Right cardiac atrium (tissue), 5 donors: ENCODE data around the gene RABEP1. TPM values are rescaled to one million over a fixed set of nuclear protein-coding genes. Genes with fewer than 3 reads are reported as not detected.
"Not testable (repeated sequence)": the region's sequence is repeated elsewhere in the genome, so short reads cannot be mapped to it uniquely, and the experiment has no call there.

Source experiments
- ATAC-seq, 2 donors: fragments of 200-7000 bp; cut with Tn5 transposase; one replicate each; pipeline versions ENCODE4 v1.8.0 to v1.9.1; 2020; ENCODE audit warnings: moderate library complexity in 2 of 2, mild to moderate bottlenecking in 1 of 2
- DNase-seq, 3 donors: peaks; one replicate each; pipeline ENCODE4 v3.0.0-alpha.2; 2020
- H3K27ac ChIP-seq: one replicate; pipeline ENCODE4 v1.5.1; 2013; ENCODE audit warnings: mild to moderate bottlenecking, low read length, control low read depth, moderate library complexity
- H3K27me3 ChIP-seq: one replicate; pipeline ENCODE4 v1.6.1; 2013; ENCODE audit not compliant: control insufficient read depth, insufficient read depth
- H3K4me1 ChIP-seq: one replicate; pipeline ENCODE4 v1.6.1; 2013; ENCODE audit warnings: low read length; ENCODE audit not compliant: control insufficient read depth, insufficient read depth
- H3K4me3 ChIP-seq: one replicate; pipeline ENCODE4 v1.5.1; 2013; ENCODE audit warnings: low read length, control low read depth
- H3K9me3 ChIP-seq: one replicate; pipeline ENCODE4 v1.6.1; 2013; ENCODE audit warnings: low read length; ENCODE audit not compliant: control insufficient read depth
- WGBS: extraction: QIAGEN DNeasy Blood & Tissue Kit; methylation state at CpG from one replicate; pipeline ENCODE4 v1.1.7; 2013; 5-methylcytosine and 5-hydroxymethylcytosine counted together
- intact Hi-C, 4 donors: fragments of 100-400 bp; cut with DNase I; formaldehyde crosslinking; loops; one replicate each; pipeline versions ENCODE4 v1.11.0 to v1.14.0; 2022 to 2023
- polyA plus RNA-seq: library from polyadenylated mRNA; stranded (reverse); fragments of 200-250 nt; gene quantifications from one replicate; pipeline ENCODE4 v1.2.3, GENCODE V29; 2013
- total RNA-seq, 4 donors: library from RNA; stranded (reverse); fragmentation: NEBNext Ultra II Directional; extraction: Animal tissue kit (Norgen Biotek cat#: 25700); gene quantifications; one replicate each; pipeline ENCODE4 v1.2.1, GENCODE V29; 2021
- donor health status: healthy with polysubstance abuse.
- donor health status: DM: no; HTN: yes; CAD: no.
- donor health status: DM: no; HTN: no; CAD: no.
- donor health status: DM: no; HTN: yes; CAD: no; lungs with severe emphysema.
- donor health status: DM: yes; HTN: yes; CAD: no.

RABEP1 gene
- total and polyA plus RNA-seq, 5 donors = 18.6 to 53.2 (median 46.8) TPM

DNA sequence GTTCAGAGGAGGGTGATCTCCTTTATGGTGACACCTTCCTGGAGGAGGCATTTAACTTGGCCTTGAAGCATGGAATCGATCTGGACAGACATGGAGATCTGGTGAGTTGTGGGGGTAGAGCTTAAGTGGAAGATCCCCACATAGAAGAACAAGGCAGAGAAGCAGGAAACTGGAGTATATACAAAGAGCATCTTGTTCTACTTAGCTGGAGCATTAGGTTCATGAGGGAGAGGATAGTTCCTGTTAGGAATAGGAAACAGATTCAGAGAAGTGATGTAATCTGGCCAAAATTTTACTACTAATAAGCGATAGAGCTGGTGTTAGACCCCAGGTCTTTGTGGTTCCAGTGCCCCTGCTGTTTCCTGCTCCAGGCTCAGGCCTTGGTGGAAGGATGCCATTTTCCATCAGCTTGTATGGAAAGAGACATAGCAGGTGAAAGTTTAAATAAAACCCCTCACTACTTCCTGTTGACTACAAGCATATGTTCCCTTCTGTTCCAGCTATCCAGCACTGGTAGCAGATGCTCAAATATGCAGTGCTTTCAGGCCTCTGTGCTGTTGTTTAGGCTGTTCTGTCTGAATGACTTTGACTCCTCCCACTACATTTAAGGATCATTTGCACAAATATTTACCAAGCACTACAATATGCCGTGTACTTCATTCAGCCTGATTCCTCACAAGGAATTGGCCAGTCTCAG, 147.3 kb downstream of the RABEP1 start:
- no peak for DNase-seq
- Histone ChIP-seq H3K27me3 (no peaks in the 10 kb centered on the region), H3K4me1 (no peaks in the 10 kb centered on the region), H3K9me3 (no peaks in the 10 kb centered on the region), H3K27ac (no peak overlapping the region), H3K4me3 (no peak overlapping the region)
- intact Hi-C loops = no loop called here
- 92% methylated on average over 3 of the region's 3 CpGs for whole genome bisulfite sequencing
- ATAC-seq = no peak

DNA sequence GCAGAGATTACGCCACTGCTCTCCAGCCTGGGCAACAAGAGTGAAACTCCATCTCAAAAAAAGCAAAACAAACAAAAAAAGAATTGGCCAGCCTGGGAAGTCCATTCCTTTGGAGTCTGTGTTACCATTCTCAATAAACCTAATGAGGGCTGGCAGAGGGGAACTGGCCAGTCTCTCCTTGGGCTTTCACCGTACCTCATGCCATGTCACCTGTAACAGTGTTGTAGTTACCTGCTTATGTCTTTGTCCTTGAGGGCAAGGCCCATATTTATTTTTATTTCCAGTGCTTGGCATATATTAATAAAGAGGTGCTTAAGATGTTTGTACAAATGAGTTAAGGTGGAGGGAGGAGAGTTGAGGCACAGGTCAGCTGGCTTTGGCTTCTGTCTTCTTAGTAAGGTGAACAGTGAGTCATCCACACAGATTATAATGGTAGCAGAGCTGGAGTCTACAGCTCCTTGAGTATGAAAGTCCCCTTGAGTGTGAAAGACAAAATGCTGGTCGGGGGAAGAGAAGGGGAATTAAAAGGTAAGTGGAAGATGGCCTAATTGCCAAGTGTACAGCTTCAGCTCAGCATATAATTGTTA, 148.4 kb downstream of the RABEP1 start:
- WGBS = 96% methylated on average over 3 of the region's 3 CpGs
- no peaks in the 10 kb centered on the region for H3K27me3 ChIP-seq

DNA sequence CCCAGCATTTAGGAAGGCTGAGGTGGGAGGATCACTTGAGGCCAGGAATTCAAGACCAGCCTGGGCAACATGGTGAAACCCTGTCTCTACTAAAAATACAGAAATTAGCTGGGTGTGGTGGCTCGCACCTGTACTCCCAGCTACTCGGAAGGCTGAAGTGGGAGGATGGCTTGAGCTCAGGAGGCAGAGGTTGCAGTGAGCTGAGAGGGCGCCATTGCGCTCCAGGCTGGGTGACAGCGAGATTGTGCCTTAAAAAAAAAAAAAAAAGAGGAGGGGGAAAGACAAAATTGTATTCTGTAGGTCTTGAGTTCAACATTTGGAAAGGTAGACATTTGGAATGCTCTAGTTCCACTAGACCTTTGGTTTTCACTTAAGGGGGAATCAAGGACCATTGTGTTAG, 149.2 kb downstream of the RABEP1 start:
- H3K27ac ChIP-seq, DNase-seq, H3K4me3 ChIP-seq, H3K4me1 ChIP-seq, H3K27me3 ChIP-seq, H3K9me3 ChIP-seq, ATAC-seq: not testable (repeated sequence)
- 72% methylated on average over 5 of the region's 5 CpGs for WGBS
- intact Hi-C loops = loop anchor here in 1 of 4 donors (10.0 kb wide), 1 partner anchor 176 kb away; no protein-coding TSS in a partner anchor

More for the DNA sequence above, 148.4 kb downstream of the RABEP1 start:
- no peak overlapping the region for H3K4me3 ChIP-seq
- intact Hi-C loops = loop anchor here in 1 of 4 donors (10.0 kb wide), 1 partner anchor 176 kb away; no protein-coding TSS in a partner anchor
- H3K27ac ChIP-seq = no peak overlapping the region
- DNase-seq (no peak), ATAC-seq (no peak)
- H3K9me3 ChIP-seq = no peaks in the 10 kb centered on the region
- H3K4me1 ChIP-seq = no peaks in the 10 kb centered on the region

DNA sequence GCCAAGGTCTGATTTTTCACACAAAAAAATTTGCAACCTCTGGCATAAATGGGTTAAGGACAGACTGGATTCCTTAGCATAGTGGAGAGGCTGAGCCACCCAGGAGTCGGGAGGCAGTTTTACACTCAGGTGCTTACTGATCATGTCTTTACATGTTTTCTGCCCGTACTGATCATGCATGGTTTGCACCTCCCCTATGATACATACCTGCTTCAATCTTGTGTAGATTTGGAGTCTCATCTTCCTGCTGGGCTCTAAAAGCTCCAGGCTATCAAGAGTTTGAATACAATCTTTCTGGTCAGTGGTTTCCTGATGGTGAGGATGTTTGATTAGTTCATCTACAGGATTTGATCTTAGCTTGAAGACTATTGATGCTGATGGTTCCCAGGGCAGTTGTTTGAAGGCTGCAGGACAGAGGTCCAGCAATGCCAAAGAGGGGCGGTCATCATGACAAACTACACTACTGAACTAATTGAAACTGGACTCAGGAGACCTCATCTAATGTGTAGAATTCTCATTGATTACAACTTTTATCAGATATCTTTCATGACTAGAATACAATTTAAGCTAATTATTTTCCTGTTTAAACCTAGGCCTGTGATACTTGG, 150.0 kb downstream of the RABEP1 start:
- ATAC-seq = no peak
- intact Hi-C loops = loop anchor here in 1 of 4 donors (10.0 kb wide), 1 partner anchor 177 kb away; no protein-coding TSS in a partner anchor

DNA sequence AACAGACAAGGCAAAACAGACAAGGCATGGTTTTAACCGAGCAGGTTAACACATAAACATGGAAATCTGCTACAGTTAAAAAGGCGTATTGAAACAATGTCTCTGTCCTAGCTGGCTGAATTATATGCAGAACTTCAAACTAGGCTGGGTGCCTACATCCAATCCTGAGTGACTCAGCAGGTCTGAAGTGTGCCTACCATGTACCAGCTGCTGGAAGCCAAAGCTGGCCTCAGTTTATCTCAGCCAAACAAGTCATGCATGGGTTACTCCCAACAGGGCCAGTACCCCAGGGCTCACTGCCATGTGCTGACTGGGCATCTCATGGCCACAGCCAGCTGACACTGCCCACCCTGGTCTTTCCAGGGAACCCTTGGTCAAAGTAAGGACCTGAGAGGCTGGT, 152.9 kb downstream of the RABEP1 start:
- 88% methylated on average over 2 of the region's 2 CpGs for WGBS
- ATAC-seq = no peak
- Histone ChIP-seq H3K27me3 (no peaks in the 10 kb centered on the region), H3K4me1 (no peaks in the 10 kb centered on the region), H3K27ac (no peak overlapping the region), H3K4me3 (no peak overlapping the region), H3K9me3 (no peaks in the 10 kb centered on the region)
- intact Hi-C loops = loop anchor here in 1 of 4 donors (10.0 kb wide), 1 partner anchor 180 kb away; no protein-coding TSS in a partner anchor
- no peak for DNase-seq

More for the DNA sequence above, 150.0 kb downstream of the RABEP1 start:
- DNase-seq = no peak
- no peaks in the 10 kb centered on the region for H3K27me3 ChIP-seq
- 77% methylated on average over 3 of the region's 3 CpGs for WGBS
- H3K4me1 ChIP-seq = no peaks in the 10 kb centered on the region
- H3K4me3 ChIP-seq = no peak overlapping the region
- no peaks in the 10 kb centered on the region for H3K9me3 ChIP-seq
- no peak overlapping the region for H3K27ac ChIP-seq

Other genes with a start within 250 kb of the RABEP1 start
- not detected for gene SLC52A1, start 246.9 kb upstream of the RABEP1 start, total RNA-seq
- not detected for gene SLC52A1, start 246.9 kb upstream of the RABEP1 start, polyA plus RNA-seq
- 10 to 100 TPM; 11.7 to 14.2 (median 12.0) TPM for gene ZFP3, start 203.8 kb upstream of the RABEP1 start, total RNA-seq
- gene ZFP3, start 203.8 kb upstream of the RABEP1 start, polyA plus RNA-seq = 5.4 TPM
- 1 to 10 TPM; 4.0 to 7.4 (median 5.6) TPM for gene ZNF232, start 170.4 kb upstream of the RABEP1 start, total RNA-seq
- 3.1 TPM for gene ZNF232, start 170.4 kb upstream of the RABEP1 start, polyA plus RNA-seq
- gene USP6, start 166.3 kb upstream of the RABEP1 start, total RNA-seq = under 1 TPM in 3 of 4 donors, not detected in 1; 0.06 to 0.20 (median 0.09) TPM
- under 0.01 TPM for gene USP6, start 166.3 kb upstream of the RABEP1 start, polyA plus RNA-seq
- gene ZNF594, start 90.4 kb upstream of the RABEP1 start, total RNA-seq = 1 to 10 TPM; 6.8 to 8.2 (median 7.8) TPM
- 2.4 TPM for gene ZNF594, start 90.4 kb upstream of the RABEP1 start, polyA plus RNA-seq
- 1 to 10 TPM; 1.9 to 3.7 (median 2.8) TPM for gene SCIMP, start 47.4 kb upstream of the RABEP1 start, total RNA-seq
- 0.38 TPM for gene SCIMP, start 47.4 kb upstream of the RABEP1 start, polyA plus RNA-seq
- gene NUP88, start 137.4 kb downstream of the RABEP1 start, total RNA-seq = 10 to 100 TPM; 28.5 to 42.1 (median 33.8) TPM
- 38.5 TPM for gene NUP88, start 137.4 kb downstream of the RABEP1 start, polyA plus RNA-seq
- 10 to 100 TPM; 28.3 to 31.4 (median 28.7) TPM for gene RPAIN, start 137.9 kb downstream of the RABEP1 start, total RNA-seq
- gene RPAIN, start 137.9 kb downstream of the RABEP1 start, polyA plus RNA-seq = 46.7 TPM
- 100 to 1,000 TPM in 1 of 4 donors, 10 to 100 TPM in 3; 86.7 to 101 (median 93.8) TPM for gene C1QBP, start 156.9 kb downstream of the RABEP1 start, total RNA-seq
- gene C1QBP, start 156.9 kb downstream of the RABEP1 start, polyA plus RNA-seq = 143 TPM
- gene DHX33, start 186.7 kb downstream of the RABEP1 start, total RNA-seq = 1 to 10 TPM; 5.1 to 8.5 (median 6.1) TPM
- gene DHX33, start 186.7 kb downstream of the RABEP1 start, polyA plus RNA-seq = 2.7 TPM
- 10 to 100 TPM; 26.0 to 38.3 (median 34.9) TPM for gene DERL2, start 203.9 kb downstream of the RABEP1 start, total RNA-seq
- gene DERL2, start 203.9 kb downstream of the RABEP1 start, polyA plus RNA-seq = 43.0 TPM
- gene MIS12, start 204.3 kb downstream of the RABEP1 start, total RNA-seq = 10 to 100 TPM in 3 of 4 donors, 1 to 10 TPM in 1; 8.1 to 12.3 (median 11.0) TPM
- gene MIS12, start 204.3 kb downstream of the RABEP1 start, polyA plus RNA-seq = 7.9 TPM